Dendritic cell treated with granulocyte-macrophage colony-stimulating factor and Interleukin-4, amounts not matched to agents 40 ng/mL and 50 ng/mL, for 4 days (primary cell): Measurements from ENCODE around the gene ERFE.
"Not testable (repeated sequence)": the region's sequence is repeated elsewhere in the genome, so short reads cannot be mapped to it uniquely, and the experiment has no call there.

ENCODE experiments used
- H3K27ac Mint-ChIP-seq: one replicate; pipeline ENCODE4 v1.8.0; 2022; ENCODE audit warnings: mild to moderate bottlenecking, mixed read lengths
- H3K27me3 Mint-ChIP-seq: one replicate; pipeline ENCODE4 v1.8.0; 2022; ENCODE audit warnings: mild to moderate bottlenecking, mixed read lengths
- H3K36me3 Mint-ChIP-seq: one replicate; pipeline ENCODE4 v1.8.0; 2022; ENCODE audit warnings: low read depth, mixed read lengths
- H3K4me1 Mint-ChIP-seq: one replicate; pipeline ENCODE4 v1.8.0; 2022; ENCODE audit warnings: low read depth, mixed read lengths
- H3K4me3 Mint-ChIP-seq: one replicate; pipeline ENCODE4 v1.8.0; 2022; ENCODE audit warnings: mild to moderate bottlenecking, moderate library complexity, mixed read lengths
- H3K9me3 Mint-ChIP-seq: one replicate; pipeline ENCODE4 v1.8.0; 2022; ENCODE audit warnings: mixed read lengths
- intact Hi-C: fragments of 100-400 bp; cut with micrococcal nuclease; formaldehyde crosslinking; loops from one replicate; pipeline ENCODE4 v1.15.0; 2022

ERFE gene, protein sequence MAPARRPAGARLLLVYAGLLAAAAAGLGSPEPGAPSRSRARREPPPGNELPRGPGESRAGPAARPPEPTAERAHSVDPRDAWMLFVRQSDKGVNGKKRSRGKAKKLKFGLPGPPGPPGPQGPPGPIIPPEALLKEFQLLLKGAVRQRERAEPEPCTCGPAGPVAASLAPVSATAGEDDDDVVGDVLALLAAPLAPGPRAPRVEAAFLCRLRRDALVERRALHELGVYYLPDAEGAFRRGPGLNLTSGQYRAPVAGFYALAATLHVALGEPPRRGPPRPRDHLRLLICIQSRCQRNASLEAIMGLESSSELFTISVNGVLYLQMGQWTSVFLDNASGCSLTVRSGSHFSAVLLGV

DNA sequence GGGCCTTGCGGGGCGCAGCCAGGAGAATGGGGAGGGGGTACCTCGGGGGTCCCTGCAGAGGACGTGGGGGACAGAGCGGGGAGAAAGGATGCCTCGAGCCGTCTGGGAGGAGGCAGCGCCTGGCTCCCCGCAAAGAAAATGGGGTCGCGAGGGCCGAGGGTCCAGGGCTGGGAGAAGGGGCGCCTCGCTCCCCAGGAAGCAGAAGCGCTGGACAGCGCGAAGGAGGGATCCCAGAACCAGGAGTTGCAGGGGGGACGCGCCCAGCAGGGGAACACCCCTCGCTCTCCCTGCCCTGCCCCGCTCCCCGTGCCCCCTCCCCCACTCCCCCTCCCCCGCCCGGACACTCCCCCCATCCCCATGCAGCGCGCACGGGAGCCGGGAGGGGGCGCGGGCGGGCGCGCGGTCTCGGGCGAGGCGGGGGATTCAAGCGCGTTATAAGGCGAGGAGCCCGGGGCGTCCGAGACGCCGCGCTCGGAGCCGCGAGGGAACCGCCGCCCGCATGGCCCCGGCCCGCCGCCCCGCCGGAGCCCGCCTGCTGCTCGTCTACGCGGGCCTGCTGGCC, at the start of gene ERFE:
TSS of gene ERFE (plus strand) at position 462 of the 562 bp plus-strand sequence. CDS start at position 500, 38 bp downstream.
- intact Hi-C loops = no loop called here
- H3K4me1 Mint-ChIP-seq = peaks cover 29% of the 10 kb centered on the region

DNA sequence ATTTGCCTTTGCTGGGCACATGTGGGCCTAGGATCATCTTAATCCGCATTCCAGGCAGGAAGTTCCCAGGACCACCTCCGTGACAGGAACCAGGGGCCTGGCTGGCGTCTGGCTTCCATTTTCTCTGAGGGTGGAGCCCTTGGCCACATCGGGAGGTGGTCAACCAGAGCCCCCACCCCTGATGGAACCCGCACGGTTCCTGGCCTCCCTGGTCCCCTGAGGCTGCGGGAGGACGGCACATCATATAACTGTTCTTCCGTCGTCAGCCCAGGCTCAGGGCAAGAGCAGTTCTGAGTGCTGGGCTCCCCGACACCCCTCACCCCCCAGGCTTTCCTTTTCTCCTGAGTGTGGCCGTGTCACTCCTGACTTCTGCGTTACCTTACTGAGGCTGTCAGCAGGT, 45.2 kb upstream of the ERFE start:
- H3K27ac Mint-ChIP-seq = no peak overlapping the region
- H3K4me3 Mint-ChIP-seq = no peak overlapping the region
- intact Hi-C loops = no loop called here
- peaks cover 12% of the 10 kb centered on the region for H3K4me1 Mint-ChIP-seq
- peaks cover 21% of the 10 kb centered on the region for H3K9me3 Mint-ChIP-seq
- H3K36me3 Mint-ChIP-seq = peaks cover 23% of the 10 kb centered on the region
- peaks cover 21% of the 10 kb centered on the region for H3K27me3 Mint-ChIP-seq

More for the DNA sequence above, at the start of gene ERFE:
- no peaks in the 10 kb centered on the region for H3K9me3 Mint-ChIP-seq
- no peaks in the 10 kb centered on the region for H3K36me3 Mint-ChIP-seq
- no peak within 1 kb of the TSS for H3K27ac Mint-ChIP-seq
- H3K27me3 Mint-ChIP-seq = peaks cover 65% of the 10 kb centered on the region
- H3K4me3 Mint-ChIP-seq = peak within 1 kb of the TSS; percentile 71

DNA sequence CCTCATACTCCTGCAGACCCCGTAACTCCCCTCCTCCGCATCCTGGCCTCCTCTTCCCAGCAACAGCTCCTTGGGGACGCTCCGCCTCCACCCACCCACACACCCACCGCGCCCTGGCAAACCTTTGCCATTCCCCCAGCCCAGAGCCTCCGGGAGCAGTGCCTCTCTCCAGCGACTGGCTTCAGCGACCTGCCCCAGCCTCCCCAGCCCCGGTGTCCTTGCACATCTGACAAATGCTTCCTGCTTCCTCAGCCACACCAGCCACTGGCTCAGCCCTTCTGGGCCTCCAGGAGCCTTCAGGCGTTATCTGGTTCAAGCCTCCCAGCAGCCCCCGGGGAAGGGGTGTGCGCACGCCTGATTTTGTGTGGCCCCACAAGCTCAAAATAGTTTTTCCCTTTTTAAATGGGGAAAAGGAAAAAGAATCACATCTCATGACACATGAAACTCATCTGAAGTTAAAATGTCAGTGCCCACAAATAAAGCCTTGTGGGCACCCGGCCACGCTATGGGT, 44.4 kb upstream of the ERFE start:
- Mint-ChIP-seq H3K27me3 (peaks cover 29% of the 10 kb centered on the region), H3K4me3 (no peak overlapping the region), H3K27ac (no peak overlapping the region), H3K36me3 (peaks cover 29% of the 10 kb centered on the region), H3K9me3 (peaks cover 21% of the 10 kb centered on the region), H3K4me1 (peaks cover 4% of the 10 kb centered on the region)
- intact Hi-C loops = no loop called here

DNA sequence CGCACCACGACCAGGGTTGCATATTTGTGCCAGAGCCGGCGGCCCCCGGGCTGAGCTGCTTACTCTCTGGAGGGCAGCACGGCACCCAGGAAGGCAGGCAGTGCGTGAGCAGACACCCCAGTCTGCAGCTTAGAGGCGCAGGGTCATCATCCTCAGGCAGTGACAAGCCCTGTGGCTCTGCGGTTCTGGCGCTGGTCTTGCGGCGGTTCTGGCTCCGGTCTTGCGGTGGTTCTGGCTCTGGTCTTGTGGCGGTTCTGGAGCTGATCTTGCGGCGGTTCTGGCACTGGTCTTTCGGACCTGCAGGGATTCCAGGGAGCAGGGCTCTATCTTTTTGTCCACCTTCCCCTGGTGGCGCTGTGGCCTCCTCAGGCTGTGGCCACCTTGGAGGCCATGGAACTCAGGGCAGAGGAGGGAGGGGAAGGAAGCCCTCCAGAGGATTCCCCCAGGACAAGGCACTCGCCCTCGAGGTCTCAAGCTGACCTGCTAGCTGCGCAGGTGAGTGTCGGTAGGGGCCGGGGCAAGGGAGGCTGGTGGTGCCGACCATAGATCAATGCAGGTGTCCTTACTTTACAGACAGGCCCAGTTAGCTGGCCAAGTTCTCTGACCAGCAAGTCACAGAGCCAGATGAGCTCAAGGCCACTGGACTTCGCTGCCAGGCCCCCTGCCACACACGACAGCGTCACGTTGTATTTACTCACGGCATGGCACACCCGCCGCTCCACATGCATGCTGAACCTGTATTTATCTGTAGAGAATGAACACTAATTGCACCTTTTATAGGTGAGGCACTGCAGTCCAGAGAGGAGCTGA, 43.7 kb upstream of the ERFE start:
- Mint-ChIP-seq H3K36me3 (peaks cover 32% of the 10 kb centered on the region), H3K27me3 (peaks cover 32% of the 10 kb centered on the region), H3K27ac (no peak overlapping the region), H3K9me3 (peaks cover 21% of the 10 kb centered on the region), H3K4me3 (no peak overlapping the region), H3K4me1 (no peaks in the 10 kb centered on the region)
- intact Hi-C loops = no loop called here

DNA sequence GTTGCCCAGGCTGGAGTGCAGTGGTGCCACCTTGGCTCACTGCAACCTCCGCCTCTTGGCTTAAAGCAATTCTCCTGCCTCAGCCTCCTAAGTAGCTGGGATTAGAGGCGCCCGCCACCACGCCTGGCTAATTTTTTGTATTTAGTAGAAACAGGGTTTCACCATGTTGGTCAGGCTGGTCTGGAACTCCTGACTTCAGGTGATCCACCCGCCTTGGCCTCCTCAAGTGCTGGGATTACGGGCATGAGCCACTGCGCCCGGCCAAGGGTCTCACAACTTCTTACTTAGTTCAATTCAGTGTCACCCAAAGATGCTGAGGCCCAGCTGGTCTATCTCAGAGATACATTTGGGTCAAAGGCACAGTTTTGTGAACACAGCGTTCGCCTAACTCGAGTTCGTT, 43.1 kb upstream of the ERFE start:
- H3K4me3 Mint-ChIP-seq, H3K4me1 Mint-ChIP-seq, H3K27ac Mint-ChIP-seq, intact Hi-C loops: not testable (repeated sequence)
- Mint-ChIP-seq H3K36me3 (peaks cover 32% of the 10 kb centered on the region), H3K27me3 (peaks cover 38% of the 10 kb centered on the region), H3K9me3 (peaks cover 21% of the 10 kb centered on the region)

DNA sequence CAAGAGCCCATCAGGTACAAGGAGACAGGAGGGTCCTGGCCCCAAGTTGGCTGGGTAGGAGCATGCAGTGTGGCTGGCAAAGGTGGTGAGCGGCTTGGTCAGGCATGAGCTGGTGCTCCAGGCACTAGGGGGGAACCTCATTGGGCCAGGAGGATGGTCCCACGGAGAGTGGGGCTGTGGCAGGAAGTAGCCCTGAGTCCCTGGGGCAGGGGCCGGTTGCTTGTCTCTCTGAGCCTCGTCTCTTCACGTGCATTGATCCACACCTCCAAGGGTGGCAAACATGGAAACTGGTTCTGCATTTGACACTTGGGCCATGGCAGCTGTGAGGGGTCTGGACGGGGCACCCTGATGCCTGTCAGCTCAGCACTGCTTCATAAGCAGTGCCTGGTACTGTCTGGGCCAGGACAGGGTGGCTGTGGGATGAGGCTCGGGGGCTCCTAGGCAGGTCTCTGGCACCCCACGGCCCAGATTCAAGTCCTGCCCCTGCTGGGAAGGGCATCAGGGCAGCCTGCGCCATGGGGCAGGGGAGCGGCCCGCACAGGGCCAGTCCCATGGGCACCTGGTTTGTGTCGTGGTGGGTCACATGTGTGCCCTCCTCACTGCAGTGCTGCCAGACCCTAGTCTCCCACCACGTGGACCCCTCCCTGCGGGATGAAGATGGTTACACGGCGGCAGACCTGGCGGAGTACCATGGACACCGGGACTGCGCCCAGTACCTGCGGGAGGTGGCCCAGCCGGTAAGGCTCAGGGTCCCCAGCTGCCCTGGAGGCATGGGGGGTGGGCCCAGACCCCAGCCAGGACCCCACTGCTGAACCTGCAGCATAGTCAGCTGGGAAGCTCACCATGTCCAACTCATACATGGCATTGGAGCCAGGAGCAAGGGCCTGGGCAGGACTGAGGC, 42.2 kb upstream of the ERFE start:
- no peaks in the 10 kb centered on the region for H3K4me1 Mint-ChIP-seq
- no peak overlapping the region for H3K27ac Mint-ChIP-seq

DNA sequence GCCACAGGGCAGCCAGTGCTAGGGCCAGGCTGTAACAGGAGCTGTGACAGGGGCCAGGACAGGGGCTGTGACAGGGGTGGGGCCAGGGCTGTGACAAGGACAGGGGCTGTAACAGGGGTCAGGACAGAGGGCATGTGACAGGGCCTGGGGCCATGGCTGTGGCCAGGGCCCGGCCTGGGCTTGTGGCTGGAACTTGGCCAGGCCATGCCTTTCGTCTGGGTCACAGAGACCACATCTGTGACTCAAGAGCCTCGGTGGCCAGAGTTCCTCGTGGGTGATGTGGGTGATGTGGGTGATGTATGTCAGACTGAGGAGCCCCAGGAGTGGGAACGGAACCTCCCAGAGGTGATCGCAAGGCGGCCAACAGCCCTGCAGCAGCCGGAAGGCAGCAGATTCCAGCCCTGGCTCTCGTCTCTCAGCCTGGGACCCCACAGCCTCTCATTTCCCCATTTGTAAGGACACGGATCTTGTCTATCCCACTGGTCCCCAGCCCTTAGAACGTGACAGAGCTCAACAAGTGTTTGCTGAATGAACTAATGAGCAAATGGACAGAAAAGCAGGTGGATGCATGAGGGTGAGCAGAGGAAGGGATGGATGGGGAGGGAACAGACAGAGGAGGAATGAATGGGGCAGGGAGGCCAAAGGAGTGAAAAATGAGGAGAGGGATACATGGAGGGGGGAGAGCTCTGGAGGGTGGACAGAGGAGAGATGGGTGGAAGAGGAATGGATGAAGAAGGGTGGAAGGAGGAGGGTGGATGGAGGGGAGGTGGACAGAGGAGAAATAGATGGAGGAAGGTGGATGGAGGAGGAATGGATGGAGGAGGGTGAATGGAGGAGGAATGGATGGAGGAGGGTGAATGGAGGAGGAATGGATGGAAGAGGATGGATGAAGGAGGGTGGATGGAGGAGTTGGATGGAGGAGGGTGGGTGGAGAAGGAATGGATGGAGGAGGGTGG, 41.3 kb upstream of the ERFE start:
- no peak overlapping the region for H3K27ac Mint-ChIP-seq
- peaks cover 9% of the 10 kb centered on the region for H3K9me3 Mint-ChIP-seq
- H3K27me3 Mint-ChIP-seq = peaks cover 38% of the 10 kb centered on the region
- peaks cover 29% of the 10 kb centered on the region for H3K36me3 Mint-ChIP-seq
- H3K4me1 Mint-ChIP-seq = no peaks in the 10 kb centered on the region
- no peak overlapping the region for H3K4me3 Mint-ChIP-seq
- intact Hi-C loops = no loop called here

More for the DNA sequence above, 42.2 kb upstream of the ERFE start:
- intact Hi-C loops = no loop called here
- Mint-ChIP-seq H3K36me3 (peaks cover 32% of the 10 kb centered on the region), H3K27me3 (peaks cover 38% of the 10 kb centered on the region), H3K9me3 (peaks cover 15% of the 10 kb centered on the region), H3K4me3 (no peak overlapping the region)

DNA sequence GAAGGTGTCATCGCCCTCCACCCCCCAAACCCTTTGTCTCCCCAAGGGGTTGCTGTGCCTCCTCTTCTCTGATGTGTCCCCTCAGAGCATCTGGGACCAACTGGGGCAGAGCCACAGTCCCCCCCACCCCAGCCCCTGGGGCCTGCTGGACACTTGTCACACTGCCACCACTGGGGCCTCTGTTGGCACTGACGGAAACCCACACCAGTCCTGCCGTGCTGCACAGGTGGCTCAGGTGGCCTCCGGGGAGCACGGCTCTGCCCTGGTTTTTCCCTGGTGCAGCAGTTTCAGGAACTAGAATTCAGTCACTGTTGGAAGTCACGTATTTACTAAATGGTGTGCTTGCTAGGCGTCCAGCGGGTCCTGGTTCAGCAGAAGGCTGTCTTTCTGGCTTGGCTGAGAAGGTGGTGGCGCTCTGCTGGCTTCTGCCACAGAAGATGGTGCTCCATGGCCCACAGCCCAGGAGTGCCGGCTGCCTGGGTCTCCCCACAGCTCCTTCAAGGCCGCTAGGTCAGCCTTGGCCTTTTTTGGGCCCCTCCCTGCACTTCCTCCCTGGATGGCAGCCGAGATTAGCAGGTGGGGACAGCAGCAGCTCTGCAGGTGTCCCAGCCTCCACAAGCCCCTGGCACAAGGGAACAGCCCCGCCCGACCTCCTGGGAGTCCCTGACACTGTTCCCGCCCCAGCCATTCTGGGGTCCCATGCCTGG, 38.9 kb upstream of the ERFE start:
- Mint-ChIP-seq H3K4me1 (no peaks in the 10 kb centered on the region), H3K27ac (no peak overlapping the region), H3K36me3 (peaks cover 8% of the 10 kb centered on the region), H3K27me3 (peaks cover 35% of the 10 kb centered on the region), H3K4me3 (no peak overlapping the region), H3K9me3 (no peaks in the 10 kb centered on the region)
- intact Hi-C loops = no loop called here

DNA sequence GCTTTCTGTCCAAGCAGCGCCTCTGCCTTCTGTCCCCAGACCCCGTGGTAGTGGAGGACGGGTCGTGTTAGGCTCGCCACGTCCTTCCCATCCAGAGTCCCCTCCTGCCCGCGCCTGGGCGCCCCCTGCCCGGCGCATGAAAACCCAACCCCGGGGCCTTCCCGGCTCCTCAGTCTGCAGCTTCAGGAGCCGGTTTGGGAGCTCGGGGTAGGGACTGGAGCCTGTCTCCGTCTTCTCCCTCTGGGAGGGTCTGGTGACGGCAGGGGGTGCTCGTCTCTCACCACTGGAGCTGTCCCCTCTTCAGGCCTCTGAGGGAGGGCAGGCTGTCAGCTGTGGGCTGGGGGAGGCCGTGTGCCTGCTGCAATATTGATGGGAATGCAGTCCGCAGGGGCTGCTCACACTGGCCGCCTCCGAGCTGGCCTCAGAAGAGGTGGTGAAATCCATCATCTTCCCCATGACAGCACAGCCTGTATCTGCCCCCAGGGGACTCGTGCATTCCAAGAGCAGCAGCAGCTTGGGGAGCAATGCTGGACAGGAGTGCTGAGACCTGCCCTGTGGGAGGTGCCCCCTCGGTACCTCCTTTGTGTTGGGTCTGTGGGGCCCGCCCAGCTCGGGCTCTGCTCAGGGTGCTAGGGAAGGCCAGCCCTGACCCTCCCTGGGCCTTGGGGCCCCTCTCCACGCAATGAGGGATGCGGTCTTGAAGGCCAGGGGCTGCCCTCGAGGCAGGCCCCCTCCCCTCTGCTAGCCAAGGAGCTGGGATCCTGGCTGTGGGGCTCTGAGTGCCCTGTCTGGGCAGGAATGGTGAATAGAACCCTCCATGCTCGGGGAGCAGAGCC, 38.1 kb upstream of the ERFE start:
- peaks cover 8% of the 10 kb centered on the region for H3K36me3 Mint-ChIP-seq
- no peak overlapping the region for H3K27ac Mint-ChIP-seq
- no peaks in the 10 kb centered on the region for H3K4me1 Mint-ChIP-seq
- no peaks in the 10 kb centered on the region for H3K9me3 Mint-ChIP-seq
- peaks cover 35% of the 10 kb centered on the region for H3K27me3 Mint-ChIP-seq
- intact Hi-C loops = no loop called here
- no peak overlapping the region for H3K4me3 Mint-ChIP-seq

DNA sequence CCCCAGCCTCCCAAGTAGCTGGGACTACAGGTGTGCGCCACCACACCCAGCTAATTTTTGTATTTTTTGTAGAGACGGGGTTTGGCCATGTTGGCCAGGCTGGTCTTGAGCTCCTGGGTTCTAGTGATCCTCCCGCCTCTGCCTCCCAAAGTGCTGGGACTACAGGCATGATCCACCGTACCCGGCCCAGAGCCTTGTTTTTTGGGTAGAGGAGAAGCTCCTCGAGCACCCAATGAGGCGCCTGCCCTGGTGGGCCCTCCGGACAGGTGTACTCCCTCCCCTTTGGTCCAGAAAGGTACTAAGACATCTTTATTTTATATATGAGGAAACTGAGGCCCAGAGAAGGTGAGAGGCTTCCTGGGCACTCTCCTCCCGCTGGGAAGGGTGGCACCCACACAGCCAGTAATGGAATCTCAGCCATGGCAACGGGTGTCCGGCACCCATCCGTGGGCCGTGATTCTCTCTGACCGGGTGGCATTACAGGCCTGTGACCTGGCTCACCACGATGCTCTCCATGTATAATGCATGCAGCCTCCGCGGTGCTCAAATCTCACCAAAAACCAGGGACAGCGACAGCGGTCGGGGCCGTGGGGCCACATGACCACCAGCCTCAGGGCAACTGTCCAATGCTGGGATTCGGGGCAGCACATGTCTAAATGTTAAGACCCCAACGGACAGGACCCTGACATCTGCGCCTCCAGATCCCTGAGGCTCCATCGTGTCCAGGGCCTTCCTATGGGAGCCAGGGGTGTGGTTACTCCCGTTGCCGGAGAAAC, 37.1 kb upstream of the ERFE start:
- intact Hi-C loops = no loop called here
- no peaks in the 10 kb centered on the region for H3K4me1 Mint-ChIP-seq
- H3K27me3 Mint-ChIP-seq = peaks cover 35% of the 10 kb centered on the region
- no peaks in the 10 kb centered on the region for H3K9me3 Mint-ChIP-seq
- peaks cover 8% of the 10 kb centered on the region for H3K36me3 Mint-ChIP-seq
- H3K4me3 Mint-ChIP-seq = no peak overlapping the region
- H3K27ac Mint-ChIP-seq = no peak overlapping the region
